DND-41 (cell line): ENCODE data around the gene RAP2C.

ENCODE experiments used
- ATAC-seq: fragments of 200-7000 bp; cut with Tn5 transposase; 3 replicates; pipeline ENCODE4 v1.9.1; 2021; ENCODE audit warnings: low read depth; ENCODE audit not compliant: insufficient read depth
- DNase-seq: peaks from one replicate; pipeline ENCODE4 v3.0.0-alpha.2; 2020
- H2AFZ ChIP-seq: 2 replicates; pipeline ENCODE4 v1.6.0; 2012; ENCODE audit warnings: low read depth, low read length
- H3K27ac ChIP-seq: 2 replicates; pipeline ENCODE4 v1.5.1; 2012; ENCODE audit warnings: low read length, inconsistent platforms
- H3K27me3 ChIP-seq: fragments of 200-600 bp; sonication (generic); 2 replicates; pipeline ENCODE4 v1.6.0; 2012; ENCODE audit warnings: low read length, mild to moderate bottlenecking, inconsistent platforms; ENCODE audit not compliant: insufficient read depth, poor library complexity
- H3K36me3 ChIP-seq: 2 replicates; pipeline ENCODE4 v1.5.1; 2012; ENCODE audit warnings: low read length, inconsistent platforms; ENCODE audit not compliant: insufficient read depth
- H3K4me1 ChIP-seq: 2 replicates; pipeline ENCODE4 v1.5.1; 2012; ENCODE audit warnings: mild to moderate bottlenecking, low read length; ENCODE audit not compliant: insufficient read depth
- H3K4me2 ChIP-seq: 2 replicates; pipeline ENCODE4 v1.6.0; 2012; ENCODE audit warnings: mild to moderate bottlenecking, moderate library complexity, low read length, inconsistent platforms; ENCODE audit not compliant: insufficient read depth
- H3K4me3 ChIP-seq, 2 experiments: fragments of 200-600 bp in 1 of 2; shearing (Covaris generic) in 1 of 2; 2 replicates each; pipeline ENCODE4 v1.5.1; 2012 to 2016; ENCODE audit warnings: inconsistent platforms in 2 of 2, low read length in 2 of 2, mild to moderate bottlenecking in 2 of 2, low read depth in 1 of 2, moderate library complexity in 1 of 2
- H3K79me2 ChIP-seq: 2 replicates; pipeline ENCODE4 v1.6.0; 2012; ENCODE audit warnings: low read length, inconsistent platforms; ENCODE audit not compliant: insufficient read depth
- H3K9ac ChIP-seq: 2 replicates; pipeline ENCODE4 v1.6.0; 2012; ENCODE audit warnings: low read depth, mild to moderate bottlenecking, inconsistent platforms, low read length, moderate library complexity
- H3K9me3 ChIP-seq: 2 replicates; pipeline ENCODE4 v1.5.1; 2012; ENCODE audit warnings: low read length, moderate library complexity, mild to moderate bottlenecking, inconsistent platforms; ENCODE audit not compliant: insufficient read depth, severe bottlenecking
- H4K20me1 ChIP-seq: 2 replicates; pipeline ENCODE4 v1.6.0; 2012; ENCODE audit warnings: low read length; ENCODE audit not compliant: insufficient read depth
- EZH2 ChIP-seq: IDR thresholded peaks from 3 replicates; pipeline ENCODE4 v1.6.1; 2012; ENCODE audit warnings: borderline replicate concordance, low read depth, mild to moderate bottlenecking, moderate library complexity, low read length, inconsistent platforms; ENCODE audit not compliant: severe bottlenecking
- TF ChIP-seq, protein P1 (sequence below): IDR thresholded peaks from 2 replicates; pipeline ENCODE4 v1.5.1; 2012; ENCODE audit warnings: borderline replicate concordance, low read length, moderate library complexity, mild to moderate bottlenecking; ENCODE audit not compliant: poor library complexity, severe bottlenecking; ENCODE audit errors: extremely low read depth

RAP2C gene

DNA sequence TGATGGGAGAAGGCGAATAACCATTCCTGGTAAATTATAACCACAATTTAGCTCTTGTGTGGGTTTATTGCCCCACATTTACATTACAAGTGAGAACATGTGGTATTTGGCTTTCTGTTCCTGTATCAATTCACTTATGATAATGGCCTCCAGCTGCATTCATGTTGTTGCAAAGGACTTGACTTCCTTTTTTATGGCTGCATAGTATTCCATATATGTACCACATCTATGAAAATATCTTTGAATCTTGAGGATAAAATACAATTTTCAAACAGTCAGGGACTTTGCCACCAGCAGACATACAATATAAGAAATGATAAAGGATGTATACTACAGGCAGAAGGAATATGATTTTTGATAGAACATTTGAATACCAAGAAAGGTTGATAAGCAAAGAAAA, 27.3 kb downstream of the RAP2C start:
- H3K4me1 ChIP-seq = no peaks in the 10 kb centered on the region
- H3K9ac ChIP-seq = no peak overlapping the region
- H3K9me3 ChIP-seq = no peaks in the 10 kb centered on the region
- H2AFZ ChIP-seq = no peak overlapping the region
- no peak for DNase-seq
- ATAC-seq = no peak
- H3K27me3 ChIP-seq = no peaks in the 10 kb centered on the region
- H3K79me2 ChIP-seq = no peaks in the 10 kb centered on the region
- no peak overlapping the region for H3K27ac ChIP-seq
- no peak for TF ChIP-seq EZH2
- TF ChIP-seq, protein P1, sequence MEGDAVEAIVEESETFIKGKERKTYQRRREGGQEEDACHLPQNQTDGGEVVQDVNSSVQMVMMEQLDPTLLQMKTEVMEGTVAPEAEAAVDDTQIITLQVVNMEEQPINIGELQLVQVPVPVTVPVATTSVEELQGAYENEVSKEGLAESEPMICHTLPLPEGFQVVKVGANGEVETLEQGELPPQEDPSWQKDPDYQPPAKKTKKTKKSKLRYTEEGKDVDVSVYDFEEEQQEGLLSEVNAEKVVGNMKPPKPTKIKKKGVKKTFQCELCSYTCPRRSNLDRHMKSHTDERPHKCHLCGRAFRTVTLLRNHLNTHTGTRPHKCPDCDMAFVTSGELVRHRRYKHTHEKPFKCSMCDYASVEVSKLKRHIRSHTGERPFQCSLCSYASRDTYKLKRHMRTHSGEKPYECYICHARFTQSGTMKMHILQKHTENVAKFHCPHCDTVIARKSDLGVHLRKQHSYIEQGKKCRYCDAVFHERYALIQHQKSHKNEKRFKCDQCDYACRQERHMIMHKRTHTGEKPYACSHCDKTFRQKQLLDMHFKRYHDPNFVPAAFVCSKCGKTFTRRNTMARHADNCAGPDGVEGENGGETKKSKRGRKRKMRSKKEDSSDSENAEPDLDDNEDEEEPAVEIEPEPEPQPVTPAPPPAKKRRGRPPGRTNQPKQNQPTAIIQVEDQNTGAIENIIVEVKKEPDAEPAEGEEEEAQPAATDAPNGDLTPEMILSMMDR = no peak
- H3K4me3 ChIP-seq = no peak overlapping the region
- no peaks in the 10 kb centered on the region for H4K20me1 ChIP-seq
- no peak overlapping the region for H3K4me2 ChIP-seq
- H3K36me3 ChIP-seq = no peaks in the 10 kb centered on the region

- no peaks in the 10 kb centered on the region for H4K20me1 ChIP-seq
- no peaks in the 10 kb centered on the region for H3K9me3 ChIP-seq
- no peak overlapping the region for H3K9ac ChIP-seq
- no peak for TF ChIP-seq EZH2
- TF ChIP-seq, protein P1 = no peak
- no peak overlapping the region for H2AFZ ChIP-seq
- DNase-seq = no peak
- H3K27ac ChIP-seq = no peak overlapping the region
- no peak overlapping the region for H3K4me2 ChIP-seq
- no peak overlapping the region for H3K4me3 ChIP-seq
- no peaks in the 10 kb centered on the region for H3K27me3 ChIP-seq
- H3K36me3 ChIP-seq = no peaks in the 10 kb centered on the region
- no peak for ATAC-seq
- no peaks in the 10 kb centered on the region for H3K4me1 ChIP-seq
- H3K79me2 ChIP-seq = no peaks in the 10 kb centered on the region
Observed at GRCh38 chrX:132188175-132188574, 31.1 kb downstream of the RAP2C start.

GRCh38 chrX:132187451-132187850, 31.8 kb downstream of the RAP2C start:
- Histone ChIP-seq H3K27ac (no peak overlapping the region), H3K4me1 (no peaks in the 10 kb centered on the region), H4K20me1 (no peaks in the 10 kb centered on the region), H3K4me2 (no peak overlapping the region), H3K9ac (no peak overlapping the region), H3K36me3 (no peaks in the 10 kb centered on the region), H3K27me3 (no peaks in the 10 kb centered on the region), H3K4me3 (no peak overlapping the region), H3K9me3 (no peaks in the 10 kb centered on the region), H2AFZ (no peak overlapping the region), H3K79me2 (no peaks in the 10 kb centered on the region)
- TF ChIP-seq EZH2 = no peak
- TF ChIP-seq, protein P1 = no peak
- ATAC-seq (no peak), DNase-seq (no peak)

DNA sequence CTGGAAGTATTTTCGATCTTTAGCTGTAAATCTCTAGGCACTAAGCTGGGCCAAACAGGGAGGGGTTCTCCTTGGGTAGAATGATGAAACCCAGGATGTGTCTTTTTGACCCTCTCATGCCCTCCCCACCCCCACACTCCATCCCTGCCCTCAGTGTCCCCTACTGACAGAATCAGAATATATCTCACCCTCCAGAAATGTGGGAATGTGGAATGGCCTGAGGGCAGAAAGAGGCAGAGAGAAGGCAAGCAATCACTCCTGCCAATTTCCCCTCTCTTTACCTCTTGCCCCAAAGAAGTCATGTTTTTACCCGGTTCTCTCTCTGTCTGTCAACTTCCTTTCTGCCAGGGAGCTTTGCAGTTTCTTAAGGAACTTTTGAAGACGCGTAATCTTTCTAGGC, 34.4 kb downstream of the RAP2C start:
- ATAC-seq = no peak
- no peaks in the 10 kb centered on the region for H3K27me3 ChIP-seq
- no peak overlapping the region for H3K27ac ChIP-seq
- no peaks in the 10 kb centered on the region for H4K20me1 ChIP-seq
- H3K36me3 ChIP-seq = no peaks in the 10 kb centered on the region
- H3K4me2 ChIP-seq = no peak overlapping the region
- H3K9me3 ChIP-seq = no peaks in the 10 kb centered on the region
- H3K4me3 ChIP-seq = no peak overlapping the region
- H3K4me1 ChIP-seq = no peaks in the 10 kb centered on the region
- H2AFZ ChIP-seq = no peak overlapping the region
- H3K9ac ChIP-seq = no peak overlapping the region
- TF ChIP-seq, protein P1 = no peak
- no peak for TF ChIP-seq EZH2
- DNase-seq = no peak
- no peaks in the 10 kb centered on the region for H3K79me2 ChIP-seq
